Lung (tissue), 12 donors: ENCODE results near the gene ALDH1A3. TPM values are rescaled to one million over a fixed set of nuclear protein-coding genes. Genes with fewer than 3 reads are reported as not detected.

Experiments
- ATAC-seq: fragments of 200-7000 bp; cut with Tn5 transposase; one replicate; pipeline ENCODE4 v1.9.1; 2020; ENCODE audit warnings: moderate number of reproducible peaks; ENCODE audit not compliant: insufficient read depth, low FRiP score
- DNase-seq, 3 donors: peaks; one replicate each; pipeline ENCODE4 v3.0.0-alpha.2; 2013 to 2017
- H3K27ac ChIP-seq, 2 donors: one replicate each; pipeline ENCODE4 v1.5.1; 2013; ENCODE audit warnings: mild to moderate bottlenecking in 2 of 2, moderate library complexity in 2 of 2, control low read depth in 1 of 2, inconsistent platforms in 1 of 2, low read depth in 1 of 2, low read length in 1 of 2
- H3K27me3 ChIP-seq, 3 donors: one replicate each; pipeline ENCODE4 v1.5.1; 2013; ENCODE audit warnings: low read length in 2 of 3; ENCODE audit not compliant: control insufficient read depth in 3 of 3, insufficient read depth in 3 of 3
- H3K36me3 ChIP-seq, 4 donors: one replicate each; pipeline ENCODE4 v1.5.1; 2013; ENCODE audit warnings: low read length in 4 of 4, mild to moderate bottlenecking in 1 of 4, moderate library complexity in 1 of 4; ENCODE audit not compliant: control insufficient read depth in 4 of 4, insufficient read depth in 4 of 4
- H3K4me1 ChIP-seq, 5 donors: one replicate each; pipeline ENCODE4 v1.5.1; 2013; ENCODE audit warnings: low read length in 5 of 5, mild to moderate bottlenecking in 2 of 5, moderate library complexity in 1 of 5; ENCODE audit not compliant: control insufficient read depth in 5 of 5, insufficient read depth in 5 of 5
- H3K4me3 ChIP-seq: one replicate; pipeline ENCODE4 v1.5.1; 2013; ENCODE audit warnings: mild to moderate bottlenecking, control low read depth, moderate library complexity
- H3K9ac ChIP-seq, 2 donors: one replicate each; pipeline ENCODE4 v1.5.1; 2013; ENCODE audit warnings: low read length in 2 of 2, control low read depth in 1 of 2; ENCODE audit not compliant: insufficient read depth in 1 of 2
- H3K9me3 ChIP-seq, 4 donors: one replicate each; pipeline ENCODE4 v1.5.1; 2013; ENCODE audit warnings: low read length in 3 of 4, mild to moderate bottlenecking in 1 of 4, moderate library complexity in 1 of 4; ENCODE audit not compliant: control insufficient read depth in 4 of 4, insufficient read depth in 3 of 4
- WGBS, 2 donors: extraction: QIAGEN DNeasy Blood & Tissue Kit; methylation state at CpG; one replicate each; pipeline ENCODE4 v1.1.7; 2013; 5-methylcytosine and 5-hydroxymethylcytosine counted together
- polyA plus RNA-seq, 2 donors: library from polyadenylated mRNA; stranded (reverse); fragments of 200-250 nt; gene quantifications; one replicate each; pipeline ENCODE4 v1.2.1, GENCODE V29; 2013
- total RNA-seq, 2 donors: library from RNA; depleted of rRNA in 1 of 2; stranded (reverse); fragments of >200 nt in 1 of 2; gene quantifications; one replicate each; pipeline ENCODE4 v1.2.1, GENCODE V29; 2014 to 2021
- TF ChIP-seq, protein P1 (sequence below): IDR thresholded peaks from 2 replicates; pipeline ENCODE4 v1.5.1; 2012; ENCODE audit warnings: mild to moderate bottlenecking; ENCODE audit errors: control extremely low read depth, extremely low read depth
- donor health status: control.
- donor health status: control.
- donor health status: Bipolar disorder and iron deficiency.
- donor health status: healthy.
- donor health status: DM: yes; HTN: yes; CAD: no.

Gene ALDH1A3
- total and polyA plus RNA-seq, 4 donors = 3.0 to 18.7 (median 14.8) TPM

DNA sequence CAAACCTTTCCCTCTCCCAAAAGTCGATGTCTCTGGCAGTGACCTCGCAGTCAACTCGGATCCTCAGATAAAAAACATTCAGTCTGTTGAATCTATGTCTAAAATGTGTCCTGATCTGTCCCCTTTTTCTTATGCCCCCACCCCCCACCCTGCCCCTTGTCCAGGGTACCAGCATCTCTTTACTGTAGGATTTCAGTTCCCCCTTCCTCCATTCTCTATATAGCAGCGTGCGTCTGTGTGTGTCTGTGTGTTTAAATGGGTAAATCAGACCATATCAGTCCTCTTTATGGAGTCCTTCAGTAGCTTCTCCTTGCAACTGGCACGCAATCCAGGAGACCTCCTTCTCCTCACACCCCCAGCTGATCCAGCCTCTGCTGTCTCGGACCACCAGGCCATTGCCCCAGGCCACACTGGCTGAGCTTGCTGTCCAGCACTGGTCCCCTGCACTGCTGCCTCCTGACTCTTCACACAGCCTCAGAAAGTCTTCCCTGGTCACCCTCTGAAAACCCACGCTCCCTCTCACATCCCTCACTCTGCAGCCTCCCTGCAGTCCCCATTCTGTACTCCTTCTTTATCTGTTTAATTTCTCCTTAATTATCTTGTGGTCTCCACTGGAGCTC, 41.0 kb downstream of the ALDH1A3 start:
- WGBS, 2 donors = 89 to 91% methylated on average over 8 of the region's 8 CpGs
- Histone ChIP-seq H3K27me3 (peaks cover 0 to 55% (median 37%) of the 10 kb centered on the region in 3 donors), H3K4me1 (peaks cover 0 to 11% (median 0%) of the 10 kb centered on the region in 5 donors), H3K36me3 (peaks cover 0 to 1% (median 0%) of the 10 kb centered on the region in 4 donors), H3K27ac (no peak overlapping the region), H3K4me3 (no peak overlapping the region), H3K9ac (no peak overlapping the region), H3K9me3 (no peaks in the 10 kb centered on the region)
- DNase-seq (no peak), ATAC-seq (no peak)
- TF ChIP-seq, protein P1, sequence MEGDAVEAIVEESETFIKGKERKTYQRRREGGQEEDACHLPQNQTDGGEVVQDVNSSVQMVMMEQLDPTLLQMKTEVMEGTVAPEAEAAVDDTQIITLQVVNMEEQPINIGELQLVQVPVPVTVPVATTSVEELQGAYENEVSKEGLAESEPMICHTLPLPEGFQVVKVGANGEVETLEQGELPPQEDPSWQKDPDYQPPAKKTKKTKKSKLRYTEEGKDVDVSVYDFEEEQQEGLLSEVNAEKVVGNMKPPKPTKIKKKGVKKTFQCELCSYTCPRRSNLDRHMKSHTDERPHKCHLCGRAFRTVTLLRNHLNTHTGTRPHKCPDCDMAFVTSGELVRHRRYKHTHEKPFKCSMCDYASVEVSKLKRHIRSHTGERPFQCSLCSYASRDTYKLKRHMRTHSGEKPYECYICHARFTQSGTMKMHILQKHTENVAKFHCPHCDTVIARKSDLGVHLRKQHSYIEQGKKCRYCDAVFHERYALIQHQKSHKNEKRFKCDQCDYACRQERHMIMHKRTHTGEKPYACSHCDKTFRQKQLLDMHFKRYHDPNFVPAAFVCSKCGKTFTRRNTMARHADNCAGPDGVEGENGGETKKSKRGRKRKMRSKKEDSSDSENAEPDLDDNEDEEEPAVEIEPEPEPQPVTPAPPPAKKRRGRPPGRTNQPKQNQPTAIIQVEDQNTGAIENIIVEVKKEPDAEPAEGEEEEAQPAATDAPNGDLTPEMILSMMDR = no peak

DNA sequence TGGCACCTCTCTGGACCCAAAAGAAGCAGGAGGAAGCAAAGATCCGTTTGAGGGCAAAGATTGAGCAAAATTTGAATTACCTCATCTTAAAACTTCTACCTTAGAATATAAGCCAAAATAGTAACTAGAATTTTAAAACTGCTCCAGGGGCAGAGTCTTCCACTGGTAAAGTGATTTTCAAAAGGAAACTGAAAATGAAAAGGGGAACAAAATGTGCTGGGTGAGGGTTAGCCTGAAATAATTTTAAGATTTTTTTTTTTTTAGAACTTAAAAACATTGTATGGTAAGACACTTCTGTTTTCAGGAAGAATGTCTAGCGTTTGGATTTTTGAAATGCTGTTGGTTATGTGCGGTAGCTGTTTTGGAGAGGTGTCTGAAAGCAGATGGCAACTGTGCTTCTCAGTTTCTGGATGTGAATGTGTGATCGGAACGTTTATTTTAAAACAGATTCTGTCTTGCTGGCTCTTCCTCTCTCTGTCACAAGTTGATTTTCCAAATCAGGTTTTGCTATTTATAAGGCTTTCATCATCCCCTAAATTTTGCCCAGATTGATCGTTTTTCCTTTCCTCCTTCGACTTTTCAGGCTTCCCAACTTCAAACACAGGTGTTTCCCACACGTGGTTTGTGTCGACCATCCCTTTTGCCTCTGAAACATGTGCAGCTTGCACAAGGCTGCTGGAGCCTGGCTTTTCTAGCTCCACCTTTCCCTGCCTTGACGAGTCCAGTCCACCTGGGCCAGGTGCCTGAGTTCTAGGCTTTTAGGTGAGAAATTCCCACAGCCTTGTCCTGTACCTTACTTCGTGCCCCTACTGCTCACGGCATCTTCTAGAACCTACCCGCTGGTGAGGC, 42.8 kb downstream of the ALDH1A3 start:
- H3K4me1 ChIP-seq = peaks cover 0 to 11% (median 0%) of the 10 kb centered on the region in 5 donors
- DNase-seq (no peak), ATAC-seq (no peak)
- H3K27ac ChIP-seq = no peak overlapping the region
- 38 to 56% methylated on average over 13 of the region's 13 CpGs for WGBS, 2 donors
- H3K4me3 ChIP-seq = no peak overlapping the region
- H3K36me3 ChIP-seq = peaks cover 0 to 4% (median 0%) of the 10 kb centered on the region in 4 donors
- no peak overlapping the region for H3K9ac ChIP-seq
- TF ChIP-seq, protein P1 = no peak
- H3K9me3 ChIP-seq = no peaks in the 10 kb centered on the region
- peaks cover 0 to 52% (median 34%) of the 10 kb centered on the region in 3 donors for H3K27me3 ChIP-seq

DNA sequence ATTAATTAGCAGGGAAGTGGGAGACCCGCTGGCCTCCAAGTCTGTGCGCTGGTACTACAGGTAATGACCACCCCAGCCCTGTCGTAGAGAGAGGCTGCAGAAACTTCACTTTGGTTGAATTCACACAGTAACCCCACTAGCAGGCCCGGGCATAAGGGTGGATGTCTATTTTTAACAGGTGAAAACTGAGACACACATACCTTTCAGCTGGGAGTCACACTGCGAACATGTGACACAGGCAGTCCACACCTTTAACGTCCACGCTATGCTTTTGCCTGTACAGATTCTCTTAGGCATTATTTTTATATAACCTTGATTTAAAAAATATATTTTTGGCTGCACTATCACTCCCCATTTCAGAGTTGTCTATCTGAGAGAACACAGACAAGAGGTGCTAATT, 43.4 kb downstream of the ALDH1A3 start:
- H3K4me3 ChIP-seq = no peak overlapping the region
- H3K36me3 ChIP-seq = peaks cover 0 to 4% (median 0%) of the 10 kb centered on the region in 4 donors
- no peak overlapping the region for H3K27ac ChIP-seq
- no peak for ATAC-seq
- DNase-seq = no peak
- no peaks in the 10 kb centered on the region for H3K9me3 ChIP-seq
- no peak overlapping the region for H3K9ac ChIP-seq
- H3K27me3 ChIP-seq = peaks cover 0 to 45% (median 27%) of the 10 kb centered on the region in 3 donors
- 91 to 92% methylated on average over 7 of the region's 7 CpGs for WGBS, 2 donors
- TF ChIP-seq, protein P1 = no peak
- peaks cover 0 to 11% (median 0%) of the 10 kb centered on the region in 5 donors for H3K4me1 ChIP-seq
